Fibroblast of peridontal ligament (primary cell): ENCODE measurements around the gene ZNF554.

ENCODE experiments used
- DNase-seq: peaks from one replicate; pipeline ENCODE4 v3.0.0-alpha.2; 2010; ENCODE audit errors: extremely low read depth

Gene ZNF554

GRCh38 chr19:2827840-2828489 is 8.3 kb downstream of the ZNF554 start:
- DNase-seq, result no peak

- no peak for DNase-seq
These were observed 14.7 kb downstream of the ZNF554 start for GRCh38 chr19:2834294-2834871.

GRCh38 chr19:2837430-2837829 is 17.8 kb downstream of the ZNF554 start:
- no peak for DNase-seq

GRCh38 chr19:2840794-2841791 is 21.4 kb downstream of the ZNF554 start, which contains the start of gene ZNF555:
TSS of gene ZNF555 (plus strand) at chr19:2841475. CDS start at chr19:2841573, 98 bp downstream.
- peak; percentile 99 for DNase-seq

- no peak for DNase-seq
These were observed 22.3 kb downstream of the ZNF554 start for GRCh38 chr19:2841855-2842574.

GRCh38 chr19:2845107-2845506 is 25.4 kb downstream of the ZNF554 start:
- no peak for DNase-seq

- DNase-seq, result no peak
These were observed 26.7 kb downstream of the ZNF554 start for GRCh38 chr19:2846180-2846894.

GRCh38 chr19:2847507-2847906 is 27.8 kb downstream of the ZNF554 start:
- no peak for DNase-seq

- DNase-seq, result peak; percentile 35
These were observed 28.9 kb downstream of the ZNF554 start for GRCh38 chr19:2848616-2849015.

- no peak for DNase-seq
These were observed 30.7 kb downstream of the ZNF554 start for GRCh38 chr19:2850256-2850925.

GRCh38 chr19:2852598-2852997 is 32.9 kb downstream of the ZNF554 start:
- no peak for DNase-seq

- no peak for DNase-seq
These were observed 33.4 kb downstream of the ZNF554 start for GRCh38 chr19:2853015-2853606.

GRCh38 chr19:2854849-2855248 is 35.2 kb downstream of the ZNF554 start:
- no peak for DNase-seq

GRCh38 chr19:2856457-2857050 is 36.9 kb downstream of the ZNF554 start:
- no peak for DNase-seq

GRCh38 chr19:2858864-2859263 is 39.2 kb downstream of the ZNF554 start:
- no peak for DNase-seq

- DNase-seq, result no peak
These were observed 44.1 kb downstream of the ZNF554 start for GRCh38 chr19:2863816-2864215.

GRCh38 chr19:2865334-2866100 is 45.8 kb downstream of the ZNF554 start:
- DNase-seq, result no peak

GRCh38 chr19:2866495-2867024 is 46.9 kb downstream of the ZNF554 start:
- DNase-seq, result no peak
